ENCODE data around the gene PLXNA4. TPM values are rescaled to one million over a fixed set of nuclear protein-coding genes. Genes with fewer than 3 reads are reported as not detected.

The PLXNA4 gene
- total and polyA plus RNA-seq, 2 donors (not counting 1 experiment from before 2014, with no cell fraction given): not detected

- CTCF ChIA-PET: no interaction called here
- DNase-seq: no peak
- no peak overlapping the region for H3K27ac ChIP-seq (ENCODE audit: low read length in 2 of 2)
- intact Hi-C loops (cut with micrococcal nuclease): no loop called here
- H3K79me2 ChIP-seq (ENCODE audit: control insufficient read depth, insufficient read depth, low read length): no peaks in the 10 kb centered on the region
- ATAC-seq (ENCODE audit: low read depth): no peak
- H3K4me1 ChIP-seq (ENCODE audit: control insufficient read depth in 2 of 2, insufficient read depth in 2 of 2, low read length in 2 of 2): no peaks in the 10 kb centered on the region
- Mint-ChIP-seq H3K9me3 (ENCODE audit: insufficient read depth) (peaks cover 3% of the 10 kb centered on the region), H3K4me1 (no peaks in the 10 kb centered on the region), H3K27ac (no peak overlapping the region), H3K27me3 (peaks cover 2% of the 10 kb centered on the region), H3K4me3 (no peak overlapping the region)
- H3K36me3 ChIP-seq (replicated peaks in 1 of 2; ENCODE audit: control extremely low read depth in 1 of 2, control insufficient read depth in 1 of 2, extremely low read depth in 1 of 2, insufficient read depth in 2 of 2, low read length in 1 of 2): no peaks in the 10 kb centered on the region
- H4K20me1 ChIP-seq (ENCODE audit: control insufficient read depth, insufficient read depth, low read length, poor library complexity, severe bottlenecking): no peaks in the 10 kb centered on the region
- no peaks in the 10 kb centered on the region for H3K27me3 ChIP-seq (replicated peaks in 1 of 4; ENCODE audit: control extremely low read depth in 1 of 4, control insufficient read depth in 3 of 4, insufficient read depth in 4 of 4, low read length in 3 of 4)
- H3K9me3 ChIP-seq (ENCODE audit: control extremely low read depth in 1 of 3, control insufficient read depth in 2 of 3, insufficient read depth in 1 of 3, low read length in 2 of 3): peaks cover 0 to 7% (median 2%) of the 10 kb centered on the region in 3 donors
- H3K9ac ChIP-seq (ENCODE audit: low read length): no peak overlapping the region
- no peak overlapping the region for H3K4me3 ChIP-seq (ENCODE audit: control extremely low read depth in 1 of 5, extremely low read depth in 1 of 5, insufficient read depth in 1 of 5, low read depth in 2 of 5, low read length in 4 of 5)
- WGBS (ENCODE audit: insufficient coverage): 83% methylated on average over 1 of the region's 1 CpG
- no peak overlapping the region for H3K4me2 ChIP-seq (replicated peaks; ENCODE audit: low read depth, low read length, poor library complexity, severe bottlenecking)
- TF ChIP-seq, protein P1, sequence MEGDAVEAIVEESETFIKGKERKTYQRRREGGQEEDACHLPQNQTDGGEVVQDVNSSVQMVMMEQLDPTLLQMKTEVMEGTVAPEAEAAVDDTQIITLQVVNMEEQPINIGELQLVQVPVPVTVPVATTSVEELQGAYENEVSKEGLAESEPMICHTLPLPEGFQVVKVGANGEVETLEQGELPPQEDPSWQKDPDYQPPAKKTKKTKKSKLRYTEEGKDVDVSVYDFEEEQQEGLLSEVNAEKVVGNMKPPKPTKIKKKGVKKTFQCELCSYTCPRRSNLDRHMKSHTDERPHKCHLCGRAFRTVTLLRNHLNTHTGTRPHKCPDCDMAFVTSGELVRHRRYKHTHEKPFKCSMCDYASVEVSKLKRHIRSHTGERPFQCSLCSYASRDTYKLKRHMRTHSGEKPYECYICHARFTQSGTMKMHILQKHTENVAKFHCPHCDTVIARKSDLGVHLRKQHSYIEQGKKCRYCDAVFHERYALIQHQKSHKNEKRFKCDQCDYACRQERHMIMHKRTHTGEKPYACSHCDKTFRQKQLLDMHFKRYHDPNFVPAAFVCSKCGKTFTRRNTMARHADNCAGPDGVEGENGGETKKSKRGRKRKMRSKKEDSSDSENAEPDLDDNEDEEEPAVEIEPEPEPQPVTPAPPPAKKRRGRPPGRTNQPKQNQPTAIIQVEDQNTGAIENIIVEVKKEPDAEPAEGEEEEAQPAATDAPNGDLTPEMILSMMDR (IDR thresholded peaks at IDR 0.05): no peak
- TF ChIP-seq EZH2 (IDR thresholded peaks at IDR 0.05; ENCODE audit: borderline replicate concordance, insufficient read depth, low read depth, low read length, poor library complexity, severe bottlenecking): no peak
- POLR2A ChIA-PET: no interaction called here
- H2AFZ ChIP-seq (ENCODE audit: insufficient read depth, low read depth, low read length, poor library complexity, severe bottlenecking): no peak overlapping the region
Measured at GRCh38 chr7:132545756-132546155, 30.5 kb downstream of the PLXNA4 start.

DNA sequence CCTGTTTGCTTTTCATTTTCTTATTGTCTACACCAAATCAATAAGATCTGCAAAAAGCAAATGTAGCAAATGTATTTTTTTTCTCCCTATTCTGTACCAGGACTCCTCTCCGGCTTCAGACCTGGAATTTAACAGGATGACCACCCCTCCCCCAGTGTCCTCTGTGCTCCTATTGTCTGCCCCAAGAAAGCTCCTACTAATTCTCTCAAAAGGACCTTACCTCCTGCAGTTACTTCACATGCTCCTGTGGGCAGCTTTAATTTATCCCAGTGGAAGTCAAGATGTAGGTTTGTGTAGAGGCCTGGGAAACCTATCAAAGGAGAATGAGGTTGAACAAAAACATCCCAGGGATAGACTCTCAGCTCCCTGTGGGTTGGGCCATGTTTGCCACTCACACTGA, 31.3 kb downstream of the PLXNA4 start:
- Histone ChIP-seq H2AFZ (ENCODE audit: insufficient read depth, low read depth, low read length, poor library complexity, severe bottlenecking) (no peak overlapping the region), H4K20me1 (ENCODE audit: control insufficient read depth, insufficient read depth, low read length, poor library complexity, severe bottlenecking) (no peaks in the 10 kb centered on the region), H3K9ac (ENCODE audit: low read length) (no peak overlapping the region), H3K4me1 (ENCODE audit: control insufficient read depth in 2 of 2, insufficient read depth in 2 of 2, low read length in 2 of 2) (no peaks in the 10 kb centered on the region), H3K9me3 (ENCODE audit: control extremely low read depth in 1 of 3, control insufficient read depth in 2 of 3, insufficient read depth in 1 of 3, low read length in 2 of 3) (peaks cover 0 to 1% (median 0%) of the 10 kb centered on the region in 3 donors), H3K4me3 (ENCODE audit: control extremely low read depth in 1 of 5, extremely low read depth in 1 of 5, insufficient read depth in 1 of 5, low read depth in 2 of 5, low read length in 4 of 5) (no peak overlapping the region), H3K27me3 (replicated peaks in 1 of 4; ENCODE audit: control extremely low read depth in 1 of 4, control insufficient read depth in 3 of 4, insufficient read depth in 4 of 4, low read length in 3 of 4) (no peaks in the 10 kb centered on the region), H3K79me2 (ENCODE audit: control insufficient read depth, insufficient read depth, low read length) (no peaks in the 10 kb centered on the region), H3K4me2 (replicated peaks; ENCODE audit: low read depth, low read length, poor library complexity, severe bottlenecking) (no peak overlapping the region), H3K27ac (ENCODE audit: low read length in 2 of 2) (no peak overlapping the region), H3K36me3 (replicated peaks in 1 of 2; ENCODE audit: control extremely low read depth in 1 of 2, control insufficient read depth in 1 of 2, extremely low read depth in 1 of 2, insufficient read depth in 2 of 2, low read length in 1 of 2) (no peaks in the 10 kb centered on the region)
- H3K27ac Mint-ChIP-seq: no peak overlapping the region
- WGBS (ENCODE audit: insufficient coverage): 50% methylated on average over 1 of the region's 1 CpG
- ChIA-PET CTCF (no interaction called here), POLR2A (no interaction called here)
- intact Hi-C loops (cut with micrococcal nuclease): no loop called here
- H3K27me3 Mint-ChIP-seq: no peaks in the 10 kb centered on the region
- no peak for ATAC-seq (ENCODE audit: low read depth)
- H3K9me3 Mint-ChIP-seq (ENCODE audit: insufficient read depth): no peaks in the 10 kb centered on the region
- no peak for TF ChIP-seq EZH2 (IDR thresholded peaks at IDR 0.05; ENCODE audit: borderline replicate concordance, insufficient read depth, low read depth, low read length, poor library complexity, severe bottlenecking)
- TF ChIP-seq, protein P1 (IDR thresholded peaks at IDR 0.05): no peak
- DNase-seq: no peak
- no peaks in the 10 kb centered on the region for H3K4me1 Mint-ChIP-seq
- no peak overlapping the region for H3K4me3 Mint-ChIP-seq

All from B cell (primary cell).